Measurements from ENCODE around the gene ESPL1. TPM values are rescaled to one million over a fixed set of nuclear protein-coding genes. Genes with fewer than 3 reads are reported as not detected.

ESPL1 gene
- total RNA-seq, 3 donors from 2014 or later: 0.33 to 1.3 (median 1.2) TPM

DNA sequence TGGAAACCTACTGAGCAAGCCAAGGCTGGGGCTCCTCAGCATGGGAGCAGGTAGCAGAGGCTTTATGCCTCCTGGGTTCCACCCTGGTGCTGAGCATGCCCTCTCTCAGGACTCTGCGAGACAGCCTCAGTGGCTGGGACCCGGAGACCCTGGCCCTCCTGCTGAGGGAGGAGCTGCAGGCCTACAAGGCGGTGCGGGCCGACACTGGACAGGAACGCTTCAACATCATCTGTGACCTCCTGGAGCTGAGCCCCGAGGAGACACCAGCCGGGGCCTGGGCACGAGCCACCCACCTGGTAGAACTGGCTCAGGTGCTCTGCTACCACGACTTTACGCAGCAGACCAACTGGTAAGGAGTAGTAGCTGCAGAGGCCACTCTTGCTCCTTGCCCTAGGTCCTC lies 8.4 kb downstream of the ESPL1 start:
- Histone ChIP-seq H3K4me1 (no peaks in the 10 kb centered on the region), H3K27ac (no peak overlapping the region), H3K36me3 (no peaks in the 10 kb centered on the region), H3K4me3 (no peak overlapping the region), H3K27me3 (no peaks in the 10 kb centered on the region), H3K9me3 (no peaks in the 10 kb centered on the region)
- TF ChIP-seq POLR2AphosphoS5 (IDR thresholded peaks at IDR 0.05) (no peak), POLR2A (IDR thresholded peaks at IDR 0.05) (no peak)
- TF ChIP-seq, protein P1, sequence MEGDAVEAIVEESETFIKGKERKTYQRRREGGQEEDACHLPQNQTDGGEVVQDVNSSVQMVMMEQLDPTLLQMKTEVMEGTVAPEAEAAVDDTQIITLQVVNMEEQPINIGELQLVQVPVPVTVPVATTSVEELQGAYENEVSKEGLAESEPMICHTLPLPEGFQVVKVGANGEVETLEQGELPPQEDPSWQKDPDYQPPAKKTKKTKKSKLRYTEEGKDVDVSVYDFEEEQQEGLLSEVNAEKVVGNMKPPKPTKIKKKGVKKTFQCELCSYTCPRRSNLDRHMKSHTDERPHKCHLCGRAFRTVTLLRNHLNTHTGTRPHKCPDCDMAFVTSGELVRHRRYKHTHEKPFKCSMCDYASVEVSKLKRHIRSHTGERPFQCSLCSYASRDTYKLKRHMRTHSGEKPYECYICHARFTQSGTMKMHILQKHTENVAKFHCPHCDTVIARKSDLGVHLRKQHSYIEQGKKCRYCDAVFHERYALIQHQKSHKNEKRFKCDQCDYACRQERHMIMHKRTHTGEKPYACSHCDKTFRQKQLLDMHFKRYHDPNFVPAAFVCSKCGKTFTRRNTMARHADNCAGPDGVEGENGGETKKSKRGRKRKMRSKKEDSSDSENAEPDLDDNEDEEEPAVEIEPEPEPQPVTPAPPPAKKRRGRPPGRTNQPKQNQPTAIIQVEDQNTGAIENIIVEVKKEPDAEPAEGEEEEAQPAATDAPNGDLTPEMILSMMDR (IDR thresholded peaks at IDR 0.05): no peak
- intact Hi-C loops (cut with DNase I; ENCODE audit: low total_unique reads): no loop called here
- DNase-seq (ENCODE audit: low spot score in 2 of 2): no peak

DNA sequence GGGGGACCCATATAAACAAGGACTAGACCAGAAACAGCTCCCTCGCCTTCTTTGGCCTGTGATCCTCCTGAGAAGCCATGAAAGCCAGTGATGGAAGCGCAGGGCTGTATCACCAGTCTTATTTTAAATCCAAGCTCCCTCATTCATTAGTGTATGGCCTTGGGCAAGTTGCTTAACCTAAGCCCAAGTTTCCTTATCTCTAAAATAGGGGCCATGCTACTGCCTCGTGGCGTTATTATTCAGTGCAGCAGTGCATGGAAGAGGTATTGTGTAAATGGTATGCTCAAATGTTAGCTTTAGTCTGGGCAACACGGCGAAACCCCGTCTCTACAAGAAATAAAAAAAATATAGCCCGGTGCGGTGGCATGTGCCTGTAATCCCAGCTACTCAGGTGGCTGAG lies 9.9 kb downstream of the ESPL1 start:
- intact Hi-C loops (cut with DNase I; ENCODE audit: low total_unique reads): no loop called here
- no peaks in the 10 kb centered on the region for H3K36me3 ChIP-seq
- H3K9me3 ChIP-seq: no peaks in the 10 kb centered on the region
- no peak for DNase-seq (ENCODE audit: low spot score in 2 of 2)
- H3K27me3 ChIP-seq: no peaks in the 10 kb centered on the region
- H3K4me1 ChIP-seq: no peaks in the 10 kb centered on the region
- TF ChIP-seq POLR2A (IDR thresholded peaks at IDR 0.05): no peak
- no peak for TF ChIP-seq POLR2AphosphoS5 (IDR thresholded peaks at IDR 0.05)
- TF ChIP-seq, protein P1 (IDR thresholded peaks at IDR 0.05): no peak
- H3K4me3 ChIP-seq: no peak overlapping the region
- no peak overlapping the region for H3K27ac ChIP-seq

DNA sequence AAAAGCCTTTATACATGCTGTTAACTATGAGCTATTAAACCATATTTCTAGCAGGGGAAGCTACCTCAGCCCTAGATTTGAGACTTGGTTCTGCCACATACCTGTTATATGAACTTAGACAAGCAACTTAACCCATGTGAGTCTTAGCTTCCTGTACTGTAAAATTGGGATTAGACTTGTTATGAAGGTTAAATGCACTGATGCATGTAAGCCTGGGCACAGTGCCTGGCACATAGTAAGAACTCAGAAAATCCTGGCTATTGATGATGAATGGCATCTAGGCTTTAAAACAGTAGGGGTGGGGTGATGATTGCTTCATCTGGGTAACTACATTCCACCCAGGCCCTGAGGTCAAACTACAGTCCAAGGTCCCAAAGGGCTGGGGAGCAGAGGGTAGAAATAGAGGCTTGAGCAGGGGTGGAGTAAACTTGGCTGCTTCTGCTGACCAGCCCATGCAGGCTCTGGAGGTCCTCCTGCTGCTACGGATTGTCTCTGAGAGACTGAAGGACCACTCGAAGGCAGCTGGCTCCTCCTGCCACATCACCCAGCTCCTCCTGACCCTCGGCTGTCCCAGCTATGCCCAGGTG lies 11.3 kb downstream of the ESPL1 start:
- Histone ChIP-seq H3K4me3 (no peak overlapping the region), H3K27me3 (no peaks in the 10 kb centered on the region), H3K9me3 (no peaks in the 10 kb centered on the region), H3K27ac (no peak overlapping the region), H3K36me3 (no peaks in the 10 kb centered on the region), H3K4me1 (no peaks in the 10 kb centered on the region)
- DNase-seq (ENCODE audit: low spot score in 2 of 2): no peak
- no peak for TF ChIP-seq POLR2AphosphoS5 (IDR thresholded peaks at IDR 0.05)
- TF ChIP-seq, protein P1 (IDR thresholded peaks at IDR 0.05): no peak
- no peak for TF ChIP-seq POLR2A (IDR thresholded peaks at IDR 0.05)
- intact Hi-C loops (cut with DNase I; ENCODE audit: low total_unique reads): no loop called here

- no peaks in the 10 kb centered on the region for H3K36me3 ChIP-seq
- no peak for TF ChIP-seq POLR2A (IDR thresholded peaks at IDR 0.05)
- TF ChIP-seq POLR2AphosphoS5 (IDR thresholded peaks at IDR 0.05): no peak
- no peaks in the 10 kb centered on the region for H3K4me1 ChIP-seq
- intact Hi-C loops (cut with DNase I; ENCODE audit: low total_unique reads): no loop called here
- no peak overlapping the region for H3K4me3 ChIP-seq
- DNase-seq (ENCODE audit: low spot score in 2 of 2): no peak
- H3K27me3 ChIP-seq: no peaks in the 10 kb centered on the region
- no peak overlapping the region for H3K27ac ChIP-seq
- H3K9me3 ChIP-seq: no peaks in the 10 kb centered on the region
Measured at GRCh38 chr12:53279888-53280498, 11.9 kb downstream of the ESPL1 start.

GRCh38 chr12:53286448-53286847 lies 18.3 kb downstream of the ESPL1 start:
- DNase-seq (ENCODE audit: low spot score in 2 of 2): no peak
- no peaks in the 10 kb centered on the region for H3K27me3 ChIP-seq
- H3K4me3 ChIP-seq: no peak overlapping the region
- H3K9me3 ChIP-seq: no peaks in the 10 kb centered on the region
- no peaks in the 10 kb centered on the region for H3K4me1 ChIP-seq
- no peaks in the 10 kb centered on the region for H3K36me3 ChIP-seq
- no peak overlapping the region for H3K27ac ChIP-seq
- TF ChIP-seq POLR2AphosphoS5 (IDR thresholded peaks at IDR 0.05) (no peak), POLR2A (IDR thresholded peaks at IDR 0.05) (no peak)
- TF ChIP-seq, protein P1 (IDR thresholded peaks at IDR 0.05): no peak
- intact Hi-C loops (cut with DNase I; ENCODE audit: low total_unique reads): no loop called here

All from breast epithelium (tissue), 4 donors.